GM15510 (cell line): Measurements from ENCODE around the gene ZNF516.

ENCODE experiments used
- POLR2A ChIP-seq: IDR thresholded peaks from 3 replicates; pipeline ENCODE4 v1.6.1; 2011; ENCODE audit warnings: borderline replicate concordance; ENCODE audit not compliant: insufficient read length; ENCODE audit errors: extremely low read depth

The ZNF516 gene

DNA sequence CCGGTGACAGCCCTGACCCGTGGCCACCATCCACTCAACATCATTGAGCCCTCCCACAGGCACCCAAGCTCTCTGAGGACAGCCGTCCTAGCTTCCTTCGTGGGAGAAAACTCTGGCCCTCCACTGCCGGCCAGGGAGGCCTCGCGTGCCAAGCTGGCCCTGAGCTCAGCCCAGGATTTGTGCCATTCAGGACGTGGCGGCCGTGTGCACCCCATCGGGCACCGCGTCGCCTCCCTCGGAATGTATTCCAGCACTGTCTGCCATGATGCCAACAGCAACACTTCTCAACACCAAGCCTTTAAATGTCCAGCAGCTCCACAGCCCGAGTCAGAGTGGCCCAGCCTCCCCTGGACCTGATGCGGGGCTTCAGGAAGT lies 35.7 kb downstream of the ZNF516 start:
- no peak for TF ChIP-seq POLR2A

DNA sequence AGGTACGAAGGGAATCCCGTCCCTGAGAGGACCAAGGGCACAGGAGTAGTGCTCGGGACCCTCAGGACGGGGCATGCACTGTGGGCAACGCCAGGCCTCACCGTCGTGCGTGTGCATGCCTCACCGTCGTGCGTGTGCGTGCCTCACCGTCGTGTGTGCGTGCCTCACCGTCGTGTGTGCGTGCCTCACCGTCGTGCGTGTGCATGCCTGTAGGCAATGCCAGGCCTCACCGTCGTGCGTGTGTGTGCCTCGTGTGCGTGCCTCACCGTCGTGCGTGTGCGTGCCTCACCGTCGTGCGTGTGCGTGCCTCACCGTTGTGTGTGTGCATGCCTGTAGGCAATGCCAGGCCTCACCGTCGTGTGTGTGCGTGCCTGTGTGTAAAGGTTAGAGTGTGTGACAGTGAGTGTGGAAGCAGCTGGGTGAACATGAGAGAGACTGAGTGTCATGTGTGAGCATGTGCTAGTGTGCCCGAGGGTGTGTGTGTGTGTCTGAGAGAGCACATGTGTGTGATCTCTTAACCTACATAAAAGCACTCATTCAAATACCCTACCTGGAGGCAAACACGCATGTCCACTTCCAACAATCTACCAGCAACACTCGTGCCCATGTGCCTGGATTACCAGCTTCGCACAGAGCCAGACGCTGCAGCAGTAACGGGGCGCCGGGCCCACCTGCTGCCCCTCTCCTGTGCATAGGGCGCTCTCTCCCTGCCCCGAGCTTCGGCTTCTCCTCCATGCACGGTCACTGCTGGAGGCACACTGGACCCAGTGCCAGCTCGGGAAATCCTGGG lies 36.3 kb downstream of the ZNF516 start:
- no peak for TF ChIP-seq POLR2A

GRCh38 chr18:76457957-76458356 lies 37.1 kb downstream of the ZNF516 start:
- no peak for TF ChIP-seq POLR2A

- no peak for TF ChIP-seq POLR2A
Observed at GRCh38 chr18:76457475-76457874, 37.6 kb downstream of the ZNF516 start.

- TF ChIP-seq POLR2A: no peak
Observed at GRCh38 chr18:76456823-76457222, 38.2 kb downstream of the ZNF516 start.

DNA sequence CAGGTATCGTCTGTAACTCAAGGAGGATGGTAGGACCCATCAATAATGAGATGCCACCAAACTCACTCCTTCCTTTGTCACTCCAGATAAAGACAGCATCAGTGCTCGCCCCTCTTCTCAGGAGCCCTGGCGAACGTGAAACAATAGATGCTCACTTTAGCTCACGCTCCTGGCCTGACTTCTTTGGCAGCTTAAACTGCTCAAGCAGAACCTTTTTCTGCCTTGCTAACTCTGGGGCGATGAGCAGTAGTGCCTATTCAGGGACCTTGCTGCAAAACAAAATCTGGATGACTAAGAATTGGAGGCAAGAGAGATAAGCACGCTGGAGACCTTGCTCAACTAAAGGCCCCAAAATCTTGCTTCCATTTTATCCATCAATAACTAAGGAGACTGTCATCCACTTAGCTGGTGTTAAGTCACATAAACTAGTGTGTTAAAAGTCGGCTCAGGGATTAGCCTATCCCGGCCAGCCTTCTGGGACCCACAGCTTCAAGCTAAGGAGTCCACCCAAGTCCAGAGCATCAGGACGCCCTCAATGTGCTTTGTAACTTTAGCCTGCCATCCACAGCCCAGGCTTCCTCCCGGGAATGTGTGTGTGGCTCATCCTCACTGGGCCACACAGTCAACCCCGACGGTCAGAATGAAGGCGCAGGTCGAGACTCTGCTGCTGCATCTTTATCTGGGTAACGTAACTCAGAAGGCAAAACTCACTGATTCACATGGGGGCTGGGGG lies 38.9 kb downstream of the ZNF516 start:
- no peak for TF ChIP-seq POLR2A

- no peak for TF ChIP-seq POLR2A
Observed at GRCh38 chr18:76455003-76455676, 39.9 kb downstream of the ZNF516 start.

GRCh38 chr18:76454418-76454817 lies 40.6 kb downstream of the ZNF516 start:
- no peak for TF ChIP-seq POLR2A

DNA sequence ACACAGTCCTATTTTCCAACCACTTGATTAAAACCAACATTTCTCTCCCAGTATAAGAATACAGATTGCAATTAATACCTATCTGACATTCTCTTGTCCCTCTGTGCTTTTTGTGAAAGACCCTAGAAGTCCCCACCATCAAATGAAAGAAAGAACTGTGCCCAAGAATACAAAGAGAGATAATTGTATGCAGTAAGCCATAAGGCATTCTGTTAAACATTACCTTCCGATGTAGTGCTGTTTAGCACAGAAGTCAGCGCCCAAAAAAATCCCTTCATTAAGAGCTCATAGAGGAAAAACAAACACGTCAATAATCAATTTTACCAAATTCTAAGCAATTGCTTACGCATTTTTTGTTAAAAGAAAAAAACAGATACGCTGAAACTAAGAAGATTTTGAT lies 41.1 kb downstream of the ZNF516 start:
- TF ChIP-seq POLR2A: no peak

- TF ChIP-seq POLR2A: no peak
Observed at GRCh38 chr18:76453057-76453561, 41.9 kb downstream of the ZNF516 start.

DNA sequence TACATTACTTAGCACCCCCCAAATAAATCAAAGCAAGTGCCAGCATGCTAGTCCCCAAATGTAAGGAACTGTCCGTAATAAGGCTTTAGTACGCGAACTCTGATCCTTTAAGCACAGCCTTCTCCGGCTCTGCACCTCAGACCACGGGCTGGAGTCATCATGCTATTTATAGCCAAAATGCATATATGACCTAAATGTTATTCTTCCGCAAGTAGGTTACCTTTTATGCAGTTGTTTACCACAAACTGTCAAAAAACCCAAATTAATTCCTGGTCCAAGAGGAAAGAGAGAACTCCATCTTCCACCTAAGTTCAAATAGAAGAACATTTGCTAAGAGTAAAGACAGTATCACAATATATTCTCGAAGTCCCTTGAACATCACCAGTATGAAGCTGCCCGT lies 42.7 kb downstream of the ZNF516 start:
- no peak for TF ChIP-seq POLR2A

- no peak for TF ChIP-seq POLR2A
Observed at GRCh38 chr18:76451396-76452331, 43.4 kb downstream of the ZNF516 start.

DNA sequence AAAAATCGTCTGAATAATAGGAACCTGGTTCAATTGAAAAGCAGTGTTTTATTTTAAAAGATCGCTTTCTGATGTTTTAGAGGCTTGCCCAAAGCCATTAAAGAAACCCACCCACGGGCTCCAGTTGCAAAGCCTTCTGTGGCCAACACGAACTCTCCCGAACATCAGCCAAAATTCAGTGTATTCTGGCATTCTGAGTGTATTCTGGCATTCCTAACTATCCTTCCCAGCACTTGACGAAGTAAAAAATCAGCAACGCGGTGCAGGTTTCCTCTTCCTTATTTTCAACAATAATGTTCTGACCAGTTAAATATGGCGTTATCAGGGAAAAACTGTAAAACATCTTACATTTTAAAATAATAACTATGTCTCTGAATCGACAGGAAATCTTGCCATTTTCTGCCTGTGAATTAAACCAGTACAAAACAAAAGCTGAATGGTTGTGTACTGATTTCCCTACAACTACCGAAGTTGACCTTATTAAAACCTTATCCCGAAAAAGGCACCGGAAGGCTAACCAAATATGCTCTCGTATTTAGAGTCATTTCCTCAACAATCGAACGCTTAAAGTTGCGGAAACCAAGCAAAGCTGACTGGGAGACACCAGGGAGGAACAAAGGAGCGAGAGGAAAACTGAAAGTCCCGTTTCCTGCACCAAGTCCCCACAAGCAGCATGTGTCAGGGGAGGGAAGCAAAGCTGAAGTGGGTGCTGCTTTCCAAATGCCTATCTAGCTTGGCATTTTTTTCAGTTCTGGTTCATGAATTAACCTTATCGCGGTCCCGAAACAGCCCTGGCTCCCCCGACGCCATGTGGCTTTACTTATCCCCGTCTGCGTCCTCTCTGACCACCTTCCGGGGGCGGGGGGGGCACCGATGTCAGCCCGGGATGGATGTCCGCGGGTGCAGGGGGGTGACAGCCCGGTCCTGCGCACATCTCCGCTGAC lies 44.3 kb downstream of the ZNF516 start:
- no peak for TF ChIP-seq POLR2A
